ENCODE data around the gene PDCD1.

- TF ChIP-seq, protein P1, sequence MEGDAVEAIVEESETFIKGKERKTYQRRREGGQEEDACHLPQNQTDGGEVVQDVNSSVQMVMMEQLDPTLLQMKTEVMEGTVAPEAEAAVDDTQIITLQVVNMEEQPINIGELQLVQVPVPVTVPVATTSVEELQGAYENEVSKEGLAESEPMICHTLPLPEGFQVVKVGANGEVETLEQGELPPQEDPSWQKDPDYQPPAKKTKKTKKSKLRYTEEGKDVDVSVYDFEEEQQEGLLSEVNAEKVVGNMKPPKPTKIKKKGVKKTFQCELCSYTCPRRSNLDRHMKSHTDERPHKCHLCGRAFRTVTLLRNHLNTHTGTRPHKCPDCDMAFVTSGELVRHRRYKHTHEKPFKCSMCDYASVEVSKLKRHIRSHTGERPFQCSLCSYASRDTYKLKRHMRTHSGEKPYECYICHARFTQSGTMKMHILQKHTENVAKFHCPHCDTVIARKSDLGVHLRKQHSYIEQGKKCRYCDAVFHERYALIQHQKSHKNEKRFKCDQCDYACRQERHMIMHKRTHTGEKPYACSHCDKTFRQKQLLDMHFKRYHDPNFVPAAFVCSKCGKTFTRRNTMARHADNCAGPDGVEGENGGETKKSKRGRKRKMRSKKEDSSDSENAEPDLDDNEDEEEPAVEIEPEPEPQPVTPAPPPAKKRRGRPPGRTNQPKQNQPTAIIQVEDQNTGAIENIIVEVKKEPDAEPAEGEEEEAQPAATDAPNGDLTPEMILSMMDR (IDR thresholded peaks at IDR 0.05; ENCODE audit: low read depth, low read length, poor library complexity, severe bottlenecking), result no peak
- no peak for TF ChIP-seq EZH2phosphoT487 (IDR thresholded peaks at IDR 0.05; ENCODE audit: borderline replicate concordance, low read length)
Measured at GRCh38 chr2:241827394-241827793, 31.3 kb downstream of the PDCD1 start.
